ENCODE measurements around the gene C1QTNF9.

GRCh38 chr13:24270639-24271141 is 38.7 kb upstream of the C1QTNF9 start:
- TF ChIP-seq, protein P1, sequence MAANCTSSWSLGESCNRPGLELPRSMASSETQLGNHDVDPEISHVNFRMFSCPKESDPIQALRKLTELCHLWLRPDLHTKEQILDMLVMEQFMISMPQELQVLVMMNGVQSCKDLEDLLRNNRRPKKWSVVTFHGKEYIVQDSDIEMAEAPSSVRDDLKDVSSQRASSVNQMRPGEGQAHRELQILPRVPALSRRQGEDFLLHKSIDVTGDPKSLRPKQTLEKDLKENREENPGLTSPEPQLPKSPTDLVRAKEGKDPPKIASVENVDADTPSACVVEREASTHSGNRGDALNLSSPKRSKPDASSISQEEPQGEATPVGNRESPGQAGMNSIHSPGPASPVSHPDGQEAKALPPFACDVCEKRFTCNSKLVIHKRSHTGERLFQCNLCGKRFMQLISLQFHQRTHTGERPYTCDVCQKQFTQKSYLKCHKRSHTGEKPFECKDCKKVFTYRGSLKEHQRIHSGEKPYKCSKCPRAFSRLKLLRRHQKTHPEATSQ (tag by site-specific recombination; IDR thresholded peaks at IDR 0.05), result no peak
- TF ChIP-seq, protein P2, sequence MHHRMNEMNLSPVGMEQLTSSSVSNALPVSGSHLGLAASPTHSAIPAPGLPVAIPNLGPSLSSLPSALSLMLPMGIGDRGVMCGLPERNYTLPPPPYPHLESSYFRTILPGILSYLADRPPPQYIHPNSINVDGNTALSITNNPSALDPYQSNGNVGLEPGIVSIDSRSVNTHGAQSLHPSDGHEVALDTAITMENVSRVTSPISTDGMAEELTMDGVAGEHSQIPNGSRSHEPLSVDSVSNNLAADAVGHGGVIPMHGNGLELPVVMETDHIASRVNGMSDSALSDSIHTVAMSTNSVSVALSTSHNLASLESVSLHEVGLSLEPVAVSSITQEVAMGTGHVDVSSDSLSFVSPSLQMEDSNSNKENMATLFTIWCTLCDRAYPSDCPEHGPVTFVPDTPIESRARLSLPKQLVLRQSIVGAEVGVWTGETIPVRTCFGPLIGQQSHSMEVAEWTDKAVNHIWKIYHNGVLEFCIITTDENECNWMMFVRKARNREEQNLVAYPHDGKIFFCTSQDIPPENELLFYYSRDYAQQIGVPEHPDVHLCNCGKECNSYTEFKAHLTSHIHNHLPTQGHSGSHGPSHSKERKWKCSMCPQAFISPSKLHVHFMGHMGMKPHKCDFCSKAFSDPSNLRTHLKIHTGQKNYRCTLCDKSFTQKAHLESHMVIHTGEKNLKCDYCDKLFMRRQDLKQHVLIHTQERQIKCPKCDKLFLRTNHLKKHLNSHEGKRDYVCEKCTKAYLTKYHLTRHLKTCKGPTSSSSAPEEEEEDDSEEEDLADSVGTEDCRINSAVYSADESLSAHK (tag by site-specific recombination; IDR thresholded peaks at IDR 0.05), result no peak
- TF ChIP-seq TSHZ1 (tag by site-specific recombination; IDR thresholded peaks at IDR 0.05; ENCODE audit: borderline replicate concordance) (no peak), ZNF398 (tag by site-specific recombination; IDR thresholded peaks at IDR 0.05) (peak; percentile 56; the same call in 1 of the 2 replicates), ZNF423 (tag by site-specific recombination; IDR thresholded peaks at IDR 0.05) (no peak), ZNF24 (tag by site-specific recombination; IDR thresholded peaks at IDR 0.05) (no peak), SETDB1 (IDR thresholded peaks at IDR 0.05; ENCODE audit: insufficient read length, low read length) (no peak)
- TF ChIP-seq, protein P3, sequence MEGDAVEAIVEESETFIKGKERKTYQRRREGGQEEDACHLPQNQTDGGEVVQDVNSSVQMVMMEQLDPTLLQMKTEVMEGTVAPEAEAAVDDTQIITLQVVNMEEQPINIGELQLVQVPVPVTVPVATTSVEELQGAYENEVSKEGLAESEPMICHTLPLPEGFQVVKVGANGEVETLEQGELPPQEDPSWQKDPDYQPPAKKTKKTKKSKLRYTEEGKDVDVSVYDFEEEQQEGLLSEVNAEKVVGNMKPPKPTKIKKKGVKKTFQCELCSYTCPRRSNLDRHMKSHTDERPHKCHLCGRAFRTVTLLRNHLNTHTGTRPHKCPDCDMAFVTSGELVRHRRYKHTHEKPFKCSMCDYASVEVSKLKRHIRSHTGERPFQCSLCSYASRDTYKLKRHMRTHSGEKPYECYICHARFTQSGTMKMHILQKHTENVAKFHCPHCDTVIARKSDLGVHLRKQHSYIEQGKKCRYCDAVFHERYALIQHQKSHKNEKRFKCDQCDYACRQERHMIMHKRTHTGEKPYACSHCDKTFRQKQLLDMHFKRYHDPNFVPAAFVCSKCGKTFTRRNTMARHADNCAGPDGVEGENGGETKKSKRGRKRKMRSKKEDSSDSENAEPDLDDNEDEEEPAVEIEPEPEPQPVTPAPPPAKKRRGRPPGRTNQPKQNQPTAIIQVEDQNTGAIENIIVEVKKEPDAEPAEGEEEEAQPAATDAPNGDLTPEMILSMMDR (tag by site-specific recombination; IDR thresholded peaks at IDR 0.05), result no peak

Data from HEK293 (cell line).